HG03045 (cell line): ENCODE measurements around the gene LPIN1.
"Not testable (repeated sequence)": the region's sequence is repeated elsewhere in the genome, so short reads cannot be mapped to it uniquely, and the experiment has no call there.

Experiments
- ATAC-seq: cut with Tn5 transposase; IDR thresholded peaks from one replicate; pipeline ENCODE4 v1.9.1; 2021; ENCODE audit warnings: mild to moderate bottlenecking, moderate library complexity; ENCODE audit not compliant: unreplicated experiment

The LPIN1 gene

DNA sequence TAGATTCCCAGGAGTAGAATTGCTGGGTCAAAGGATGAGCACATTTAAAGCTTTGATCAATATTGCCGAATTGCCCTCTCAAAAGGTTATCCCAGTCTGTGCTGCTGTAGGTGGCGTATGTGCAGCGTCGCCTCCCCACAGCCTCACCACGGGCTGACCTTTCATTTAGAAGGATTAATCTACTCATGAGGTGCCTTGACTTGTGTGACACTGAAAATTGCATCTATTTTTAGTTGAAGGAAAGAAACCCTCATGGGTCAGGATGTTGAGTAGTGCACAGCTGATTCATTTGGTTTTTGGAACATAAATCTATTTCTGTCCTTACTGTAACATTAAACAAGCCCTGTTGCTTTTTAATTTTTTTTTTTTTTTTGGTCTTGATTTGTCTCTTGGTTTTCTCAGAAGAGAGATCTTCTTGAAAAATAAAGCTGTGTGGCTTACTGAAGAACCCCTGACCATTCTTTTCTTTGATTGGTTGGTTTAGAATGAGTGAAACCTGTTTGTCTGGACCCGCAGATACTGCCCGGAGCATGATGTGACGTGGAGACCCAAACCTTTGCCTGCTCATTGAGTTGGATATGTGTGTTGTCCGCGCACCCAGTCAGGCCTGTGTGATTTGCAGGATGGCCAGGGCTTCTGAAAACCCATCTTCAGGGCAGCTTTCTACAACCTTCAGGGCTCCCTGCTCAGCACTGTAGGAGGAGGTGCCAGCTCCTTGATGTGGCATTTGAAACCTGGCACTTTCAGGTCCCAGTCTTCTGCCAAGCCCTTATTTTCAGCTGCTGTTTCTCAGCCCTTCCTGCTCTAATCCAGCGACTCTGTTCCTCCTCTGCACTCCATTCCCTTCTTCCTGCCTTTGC lies 61.0 kb downstream of the LPIN1 start:
- ATAC-seq = no peak

DNA sequence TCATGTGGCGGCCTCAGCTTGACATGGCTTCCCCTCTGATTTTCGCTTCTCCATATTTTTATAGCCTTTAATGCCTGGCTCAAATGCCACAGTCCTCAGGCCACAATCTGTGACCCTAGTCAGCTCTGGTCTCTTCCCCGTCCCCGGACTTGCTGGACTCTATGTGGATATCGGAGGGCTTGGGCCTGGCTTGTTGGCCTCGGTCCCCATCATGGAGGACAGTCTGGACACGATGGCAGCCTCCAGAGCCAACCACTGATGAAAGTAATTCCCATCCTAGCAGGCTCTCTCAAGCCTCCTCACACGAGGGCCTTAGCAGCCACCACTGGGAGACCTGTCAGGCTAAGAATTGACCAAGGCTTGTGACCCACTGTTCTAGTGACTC lies 61.6 kb downstream of the LPIN1 start:
- no peak for ATAC-seq

DNA sequence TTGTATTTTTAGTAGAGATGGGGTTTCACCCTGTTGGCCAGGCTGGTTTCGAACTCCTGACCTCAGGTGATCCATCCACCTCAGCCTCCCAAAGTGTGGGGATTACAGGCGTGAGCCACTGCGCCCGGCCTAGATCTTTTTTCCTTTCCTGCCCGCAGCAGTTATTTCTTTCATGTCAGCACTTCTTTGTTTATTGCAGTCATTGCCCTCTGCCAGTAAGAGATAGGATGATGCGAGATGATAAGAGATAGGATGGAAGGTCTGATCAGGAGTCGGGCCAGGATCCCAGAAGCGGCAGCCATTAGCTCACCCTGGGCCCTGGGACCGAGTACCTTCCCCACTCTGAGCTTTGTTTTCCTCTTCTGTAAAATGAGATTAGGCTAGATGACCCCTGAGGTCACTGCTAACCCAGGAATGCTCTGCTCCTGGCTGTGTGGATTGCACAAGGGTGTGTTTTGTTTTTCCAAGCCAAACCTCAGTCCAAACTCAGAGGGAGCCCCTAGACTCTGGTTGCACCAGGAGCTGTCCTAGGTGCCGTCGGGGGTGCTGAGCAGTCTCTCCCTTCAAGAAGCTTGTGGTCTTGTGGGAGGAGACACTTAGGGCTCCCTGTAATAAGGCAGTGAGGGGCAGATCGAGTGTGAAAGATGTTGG lies 63.3 kb downstream of the LPIN1 start:
- ATAC-seq = no peak

DNA sequence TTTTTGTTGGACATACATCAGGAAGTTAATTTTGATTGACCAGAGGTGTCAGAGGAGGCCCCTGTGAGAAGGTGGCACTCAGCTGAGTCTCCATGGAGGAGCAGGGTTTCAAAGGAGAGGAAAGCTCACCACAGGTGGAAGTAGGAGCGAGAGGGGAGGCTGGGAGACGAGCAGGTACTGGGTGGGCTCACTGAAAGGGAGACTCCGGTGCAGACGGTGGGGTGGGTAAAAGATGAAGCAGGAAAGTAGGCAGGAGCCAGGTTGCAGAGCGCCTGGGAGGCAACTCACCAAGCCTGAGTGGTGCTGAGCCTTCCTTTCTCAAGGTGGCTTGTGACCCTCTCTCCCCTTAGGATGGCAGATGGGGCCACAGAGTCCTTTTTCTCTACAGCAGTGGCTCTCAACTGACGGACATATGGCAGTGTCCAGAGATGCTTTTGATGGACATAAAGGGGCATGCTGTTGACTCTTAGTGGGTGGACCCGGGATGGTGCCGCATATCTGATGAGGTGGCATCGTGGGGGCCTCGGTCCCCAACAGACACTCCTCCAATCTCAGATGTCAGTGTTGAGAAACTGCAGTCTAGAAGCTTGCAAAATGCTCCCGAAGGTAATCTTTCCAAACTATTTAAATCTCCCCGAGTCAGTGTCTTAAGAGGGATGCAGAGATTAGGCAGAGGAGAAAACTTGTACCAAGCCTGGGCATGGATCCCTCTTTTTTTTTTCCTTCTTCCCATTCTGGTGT lies 64.0 kb downstream of the LPIN1 start:
- ATAC-seq = no peak

DNA sequence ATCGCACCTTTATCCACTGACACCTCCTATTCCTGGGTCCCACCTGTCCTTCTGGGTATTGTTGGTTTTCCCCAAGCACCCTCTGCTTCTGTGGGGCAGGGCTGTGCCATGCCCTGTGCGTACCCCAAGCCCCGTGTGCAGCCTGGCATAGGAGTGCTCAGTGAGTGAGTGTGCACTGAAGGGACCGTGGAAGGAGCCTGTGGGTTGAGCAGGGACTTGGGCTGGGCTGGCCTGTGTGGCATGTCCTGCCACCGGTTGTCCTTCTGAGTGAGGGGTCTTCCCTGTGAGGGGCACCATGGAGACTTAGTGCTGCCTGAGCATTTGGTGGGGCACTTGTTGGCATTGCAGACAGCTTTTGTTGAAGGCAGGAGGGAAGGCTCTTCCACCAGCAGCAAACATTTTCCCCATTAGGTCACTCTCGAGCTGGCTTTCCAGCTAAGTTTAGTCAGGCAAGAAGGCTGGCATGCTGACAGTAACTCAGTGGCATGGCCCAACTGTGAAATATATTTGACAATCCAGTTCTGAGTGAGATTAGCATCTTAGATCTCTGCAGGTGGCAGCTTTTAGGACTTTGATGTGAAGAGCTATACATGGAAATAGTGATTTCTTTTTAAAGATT lies 64.7 kb downstream of the LPIN1 start:
- ATAC-seq = no peak

DNA sequence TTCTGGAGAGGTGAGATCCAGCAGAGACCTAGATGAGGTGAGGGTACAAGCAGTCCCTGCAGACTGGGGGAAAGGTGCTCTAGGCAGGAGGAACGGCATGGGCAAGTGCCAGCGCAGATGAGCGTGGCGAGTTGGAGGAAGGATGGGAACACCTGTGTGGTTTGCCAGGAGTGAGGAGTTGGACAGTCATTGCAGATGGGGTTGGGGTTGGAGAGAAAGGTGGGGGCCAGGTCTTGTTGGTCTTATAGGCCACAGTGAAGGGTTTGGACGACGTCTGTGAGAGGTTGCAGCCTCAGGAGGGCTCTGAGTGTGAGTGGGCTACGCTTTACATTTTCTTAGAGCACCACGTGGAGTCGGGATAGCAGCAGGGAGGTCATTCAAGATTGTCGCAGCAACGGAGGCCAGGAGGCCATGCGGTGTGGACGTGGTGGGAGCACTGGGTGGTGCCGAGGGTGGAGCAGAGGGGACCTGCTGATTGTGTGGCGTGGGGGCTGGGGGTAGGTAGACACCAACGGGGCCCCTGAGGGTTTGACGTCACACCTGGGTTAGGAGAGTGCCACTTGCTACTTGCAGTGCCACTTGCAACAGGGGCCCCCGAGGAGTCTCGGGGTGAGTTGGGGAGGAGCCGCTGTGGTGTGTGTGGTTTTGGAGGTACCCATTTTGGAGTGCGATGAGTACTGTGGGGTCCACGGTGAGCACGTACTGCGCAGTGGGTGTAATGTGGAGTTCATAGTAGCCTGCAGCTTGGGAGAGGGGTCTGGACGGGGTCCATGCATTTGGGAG lies 66.2 kb downstream of the LPIN1 start:
- ATAC-seq = no peak

DNA sequence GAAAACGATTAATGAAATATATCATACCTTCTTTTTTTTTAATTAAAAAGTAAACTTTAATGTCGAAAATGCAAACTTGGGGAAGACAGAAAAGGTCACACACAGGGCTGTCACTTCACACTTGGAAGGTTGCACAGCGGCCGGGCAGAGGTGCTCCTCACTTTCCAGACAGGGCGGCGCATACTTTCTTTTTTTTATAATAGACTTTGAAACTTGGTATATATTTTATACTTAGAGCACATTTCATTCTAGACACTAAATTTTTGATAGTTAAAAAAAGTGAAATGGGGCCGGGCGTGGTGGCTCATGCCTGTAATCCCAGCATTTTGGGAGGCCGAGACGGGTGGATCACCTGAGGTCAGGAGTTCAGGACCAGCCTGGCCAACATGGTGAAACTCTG lies 66.9 kb downstream of the LPIN1 start:
- ATAC-seq = not testable (repeated sequence)

DNA sequence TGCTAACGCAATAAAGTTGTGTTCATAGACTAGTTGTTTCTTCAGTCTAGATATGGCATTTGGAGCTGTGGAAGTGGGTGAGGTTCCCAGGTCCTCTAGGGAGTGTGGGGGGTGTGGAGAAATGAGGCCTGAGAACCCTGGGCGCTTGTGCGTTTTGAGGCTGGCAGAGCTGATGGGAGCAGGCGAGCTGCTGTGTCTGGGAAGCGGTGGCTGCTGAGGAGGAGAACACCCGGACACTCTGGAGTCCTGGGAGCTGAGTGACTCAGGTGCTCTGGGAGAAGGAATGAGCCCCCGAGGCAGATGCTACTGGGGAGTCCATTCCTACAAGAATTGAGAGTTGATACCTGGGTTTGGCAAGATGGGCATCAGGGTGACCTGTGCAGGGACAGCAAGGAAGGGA lies 67.5 kb downstream of the LPIN1 start:
- ATAC-seq = no peak

DNA sequence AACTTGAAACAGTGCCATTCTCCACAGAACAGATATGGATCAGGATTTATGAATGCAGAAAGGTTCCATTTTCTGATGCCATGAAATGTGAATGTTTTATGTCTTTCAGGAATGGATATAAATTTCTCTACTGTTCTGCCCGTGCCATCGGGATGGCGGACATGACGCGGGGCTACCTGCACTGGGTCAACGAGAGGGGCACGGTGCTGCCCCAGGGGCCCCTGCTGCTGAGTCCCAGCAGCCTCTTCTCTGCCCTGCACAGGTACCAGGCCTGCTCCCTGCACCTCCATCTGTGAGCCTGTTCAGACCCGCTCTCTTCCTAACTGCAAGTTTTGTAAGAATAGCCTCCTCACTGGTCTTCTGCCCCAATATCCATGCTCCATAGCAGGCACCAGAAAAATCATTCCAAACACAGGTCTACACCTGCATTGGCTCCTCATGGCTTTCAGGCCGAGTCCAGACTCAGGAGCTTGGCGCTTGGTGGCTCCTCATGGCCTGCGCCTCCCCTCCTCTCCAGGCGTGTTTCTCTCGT lies 68.6 kb downstream of the LPIN1 start:
- ATAC-seq = no peak

DNA sequence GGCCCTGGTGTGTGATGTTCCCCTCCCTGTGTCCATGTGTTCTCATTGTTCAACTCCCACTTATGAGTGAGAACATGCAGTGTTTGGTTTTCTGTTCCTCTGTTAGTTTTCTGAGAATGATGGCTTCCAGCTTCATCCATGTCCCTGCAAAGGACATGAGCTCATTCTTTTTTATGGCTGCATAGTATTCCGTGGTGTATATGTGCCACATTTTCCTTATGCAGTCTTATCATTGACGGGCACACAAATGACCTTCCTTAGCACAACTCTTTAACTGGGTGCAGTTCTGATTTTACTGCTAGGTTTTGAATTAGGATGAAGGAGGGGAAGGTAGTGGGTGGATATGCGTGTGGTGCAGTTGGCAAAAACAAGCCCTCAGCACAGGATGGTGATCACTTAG lies 70.5 kb downstream of the LPIN1 start:
- not testable (repeated sequence) for ATAC-seq

DNA sequence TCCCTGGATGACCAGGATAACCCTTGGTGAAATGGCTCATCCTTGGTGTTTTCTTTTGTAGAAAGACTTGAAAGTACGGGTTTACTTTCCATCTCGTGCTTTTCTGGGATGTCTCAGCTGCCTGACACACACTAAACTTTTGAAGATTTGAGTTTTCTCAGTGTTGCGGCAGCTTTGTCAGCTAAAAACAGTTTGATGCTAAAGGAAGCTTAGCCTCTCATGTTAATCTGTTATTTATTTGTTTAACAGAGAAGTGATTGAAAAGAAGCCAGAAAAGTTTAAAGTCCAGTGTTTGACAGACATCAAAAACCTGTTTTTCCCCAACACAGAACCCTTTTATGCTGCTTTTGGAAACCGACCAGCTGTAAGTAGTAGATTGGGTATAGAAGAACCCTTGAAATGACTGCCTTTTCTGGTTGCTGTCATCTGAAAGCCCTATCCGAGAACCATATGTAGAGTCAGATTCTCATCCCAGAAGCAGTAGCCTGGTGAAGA lies 72.8 kb downstream of the LPIN1 start:
- no peak for ATAC-seq

DNA sequence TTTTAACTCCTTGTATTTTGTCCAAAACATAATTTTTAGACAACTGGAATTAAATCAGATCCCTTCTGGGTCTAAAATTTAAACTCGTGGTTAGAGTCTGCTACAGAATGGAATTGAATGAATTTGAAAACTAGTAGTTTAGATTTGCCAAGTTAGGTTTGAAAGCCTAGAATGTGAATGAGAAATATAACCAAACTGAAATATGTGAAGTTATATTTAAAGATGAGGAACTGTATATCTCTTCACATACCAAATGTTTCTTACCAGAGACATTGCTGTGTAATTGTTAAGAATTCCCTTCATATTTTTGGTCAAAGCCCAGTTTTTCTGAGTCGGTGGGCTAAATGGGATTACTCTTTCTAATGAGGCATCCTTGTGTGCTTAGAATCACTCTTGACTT lies 74.2 kb downstream of the LPIN1 start:
- ATAC-seq = no peak

DNA sequence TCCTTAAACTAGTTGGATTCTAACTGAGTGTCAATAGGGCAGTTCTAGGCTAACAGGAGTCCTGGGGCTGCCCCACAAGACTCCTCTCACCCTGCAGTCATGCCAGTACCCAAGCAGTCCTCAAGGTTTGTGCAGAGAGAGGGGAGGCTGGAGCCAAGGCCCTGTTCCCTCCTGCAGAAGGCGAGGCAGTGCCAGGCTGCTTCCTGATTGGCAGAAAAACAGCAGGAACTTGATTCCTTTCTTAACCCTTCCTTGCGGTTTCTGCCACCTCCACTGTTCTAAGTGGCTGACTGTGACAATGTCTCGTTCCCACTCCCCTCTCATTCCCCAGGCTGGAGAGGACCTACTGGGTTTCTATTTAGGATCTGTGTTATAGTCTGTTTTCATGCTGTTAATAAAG lies 75.3 kb downstream of the LPIN1 start:
- no peak for ATAC-seq

DNA sequence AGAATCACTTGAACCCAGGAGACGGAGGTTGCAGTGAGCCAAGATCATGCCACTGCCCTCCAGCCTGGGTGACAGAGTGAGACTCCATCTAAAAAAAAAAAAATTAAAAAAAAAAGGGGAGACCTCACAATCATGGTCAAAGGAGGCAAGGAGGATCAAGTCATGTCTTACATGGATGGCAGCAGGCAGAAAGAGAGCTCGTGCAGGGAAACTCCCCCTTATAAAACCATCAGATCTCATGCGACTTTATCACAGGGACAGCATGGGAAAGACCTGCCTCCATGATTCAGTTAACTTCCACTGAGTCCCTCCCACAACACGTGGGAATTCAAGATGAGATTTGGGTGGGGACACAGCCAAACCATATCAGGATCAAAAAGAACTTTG lies 75.9 kb downstream of the LPIN1 start:
- ATAC-seq = not testable (repeated sequence)

DNA sequence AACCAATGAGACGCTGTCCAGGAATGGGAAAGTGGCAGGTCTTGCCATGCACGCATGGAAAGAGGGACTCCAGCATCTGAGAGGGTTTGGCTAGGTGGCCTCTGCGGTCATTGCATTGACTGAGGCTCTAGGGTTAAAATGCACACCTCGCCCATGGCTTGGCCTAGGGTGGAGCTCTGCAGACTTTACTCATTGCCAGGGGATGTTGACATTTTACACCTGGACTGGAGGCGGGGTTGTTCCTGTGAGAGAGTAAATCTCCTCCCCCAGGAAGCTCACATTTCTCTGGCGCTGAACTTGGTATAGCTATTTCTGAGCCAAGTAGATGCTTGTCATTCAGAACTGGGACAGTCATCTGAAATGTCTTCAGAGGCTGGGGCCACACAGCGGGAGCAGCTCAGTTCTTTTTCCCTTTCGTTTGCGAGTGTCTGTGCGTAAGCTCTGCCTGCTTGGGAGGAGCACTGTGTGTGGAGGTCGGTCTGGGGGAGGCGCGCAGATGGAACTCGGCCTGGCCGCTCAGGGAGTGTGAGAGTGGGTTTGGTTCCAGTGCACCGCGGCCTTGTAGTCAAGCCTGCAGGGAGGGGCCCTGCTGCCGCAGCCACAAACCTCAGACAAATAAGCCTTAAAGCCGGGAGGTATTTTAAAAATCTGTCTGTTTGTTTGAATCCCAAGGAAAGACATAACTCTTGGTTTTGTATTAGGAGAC lies 76.5 kb downstream of the LPIN1 start:
- ATAC-seq = no peak

DNA sequence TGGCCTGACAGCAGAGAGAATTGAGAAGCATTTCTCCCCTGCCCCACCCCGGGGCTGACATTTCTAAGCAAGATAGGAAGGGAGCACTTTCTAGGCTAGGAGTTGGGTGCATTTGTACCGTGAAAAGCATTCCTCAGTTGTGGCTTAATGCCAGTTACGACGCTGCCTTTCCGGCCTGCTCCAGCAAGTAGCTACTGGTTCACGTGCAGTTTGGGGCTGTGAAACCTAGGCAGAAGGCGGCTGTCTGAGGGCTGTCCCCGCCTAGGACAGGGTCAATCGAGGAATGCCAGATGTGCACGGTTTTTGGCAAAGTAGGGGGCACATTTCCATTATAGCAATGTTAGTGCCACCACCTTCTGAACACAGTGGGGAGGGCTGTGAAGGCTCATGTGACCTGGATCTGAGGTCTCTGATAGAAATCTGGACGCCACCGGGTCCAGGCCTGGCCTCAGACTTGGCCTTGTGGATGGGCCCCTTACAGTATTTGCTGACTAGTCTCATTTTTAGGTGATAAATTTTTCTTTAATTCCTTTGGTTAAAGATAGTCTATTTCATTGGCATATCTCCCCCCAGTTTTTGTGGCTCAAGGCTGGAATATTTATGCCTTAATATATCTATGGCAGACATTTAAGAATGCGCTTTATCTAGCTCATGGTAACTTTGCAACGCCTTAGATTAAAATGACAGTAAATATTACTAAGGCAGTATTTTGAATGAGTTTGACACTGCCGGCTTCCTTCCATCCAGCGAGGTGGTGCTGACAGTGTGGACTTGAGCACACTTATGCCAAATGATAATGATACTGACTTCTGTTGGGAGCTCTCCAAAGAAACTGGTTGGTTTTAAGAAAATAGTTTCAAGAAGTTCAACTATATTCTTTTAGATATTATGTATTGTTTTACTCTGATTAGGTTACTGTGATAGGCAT lies 78.7 kb downstream of the LPIN1 start:
- no peak for ATAC-seq

DNA sequence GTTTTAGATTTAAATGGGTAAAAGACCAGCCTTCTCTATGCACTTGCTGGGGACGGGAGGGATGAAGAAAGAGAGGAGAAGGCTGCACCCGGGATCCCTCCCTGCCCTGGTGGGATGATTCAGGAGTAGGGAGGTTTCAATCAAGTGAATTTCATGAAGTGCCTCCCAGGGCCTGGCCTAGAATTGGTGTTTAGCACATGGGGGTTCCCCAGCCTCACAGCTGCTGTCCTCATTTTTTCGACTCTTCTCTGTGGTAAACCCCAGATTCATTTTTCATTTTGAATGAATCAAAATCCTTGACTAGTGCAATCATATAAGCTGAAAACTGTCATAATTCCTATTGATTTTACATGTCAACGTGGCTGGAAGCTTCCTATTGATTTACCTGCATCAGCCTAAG lies 81.1 kb downstream of the LPIN1 start:
- peak; percentile 34 for ATAC-seq

DNA sequence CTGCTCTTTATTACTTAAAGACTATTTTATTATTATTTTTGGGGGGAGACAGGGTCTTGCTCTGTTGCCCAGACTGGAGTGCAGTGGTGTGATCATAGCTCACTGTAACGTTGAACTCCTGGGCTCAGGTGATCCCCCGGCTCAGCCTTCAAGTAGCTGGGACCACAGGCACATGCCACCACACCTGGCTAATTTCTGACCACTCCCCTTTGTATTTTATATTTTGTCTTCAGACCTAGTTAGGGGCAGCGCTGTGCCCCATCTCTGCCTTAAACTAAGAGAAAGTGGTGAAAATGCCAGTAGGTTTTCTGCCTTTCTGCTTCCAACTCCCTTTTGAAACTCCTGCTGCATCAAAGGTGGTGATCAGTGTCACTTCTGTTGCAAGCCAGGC lies 82.5 kb downstream of the LPIN1 start:
- no peak for ATAC-seq
